ENCODE results near the gene CACNB4.

- TF ChIP-seq MYC (IDR thresholded peaks at IDR 0.05; ENCODE audit: insufficient read depth, insufficient read length, insufficient replicate concordance, low read length, severe bottlenecking), result no peak
- no peak for TF ChIP-seq POLR2A (IDR thresholded peaks at IDR 0.05; ENCODE audit: low read depth, low read length)
- TF ChIP-seq CTCF (IDR thresholded peaks at IDR 0.05 in 2 of 3, conservative IDR thresholded peaks at IDR 0.05 in 1 of 3; ENCODE audit: control insufficient read depth in 2 of 3, extremely low read depth in 1 of 3, insufficient read depth in 1 of 3, low read depth in 3 of 3, low read length in 3 of 3), result no peak
- TF ChIP-seq EP300 (IDR thresholded peaks at IDR 0.05; ENCODE audit: borderline replicate concordance in 1 of 2, control insufficient read depth in 1 of 2, low read depth in 2 of 2, low read length in 2 of 2), result no peak
Measured at GRCh38 chr2:151809073-151809383, 289.8 kb downstream of the CACNB4 start.
